ENCODE results near the gene CMTM8. TPM values are rescaled to one million over a fixed set of nuclear protein-coding genes. Genes with fewer than 3 reads are reported as not detected.

Gene CMTM8
- total and polyA plus RNA-seq, 8 donors = 1.3 to 8.1 (median 5.3) TPM; not detected in 2

DNA sequence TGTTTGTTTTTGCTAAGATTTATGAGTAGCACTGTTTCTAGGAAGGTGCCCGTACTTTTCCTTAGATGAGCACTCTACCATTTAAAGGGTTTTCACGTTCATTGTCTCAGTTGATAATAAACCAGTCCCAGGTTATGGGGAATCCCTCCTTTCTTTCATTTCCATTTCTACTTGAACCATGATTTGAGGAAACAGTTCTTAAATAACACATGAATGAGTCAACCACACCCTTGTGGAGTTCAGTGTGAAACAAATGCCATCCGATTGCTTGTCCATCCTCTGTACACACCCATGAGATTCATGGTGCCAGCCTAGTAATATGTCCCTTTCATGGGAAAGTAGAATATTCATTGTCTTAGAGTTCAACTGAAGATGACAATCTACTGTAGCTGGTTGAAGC, 23.1 kb downstream of the CMTM8 start:
- DNase-seq = no peak
- TF ChIP-seq POLR2AphosphoS5 (IDR thresholded peaks at IDR 0.05) (no peak), CTCF (IDR thresholded peaks at IDR 0.05) (no peak), POLR2A (IDR thresholded peaks at IDR 0.05) (no peak), EP300 (IDR thresholded peaks at IDR 0.05) (no peak)
- H3K9me3 ChIP-seq = no peaks in the 10 kb centered on the region
- H3K4me3 ChIP-seq = no peak overlapping the region
- no peaks in the 10 kb centered on the region for H3K4me1 ChIP-seq
- H3K27me3 ChIP-seq = no peaks in the 10 kb centered on the region
- intact Hi-C loops (cut with DNase I; ENCODE audit: low total_unique reads) = no loop called here
- 59 to 92% (median 74%) methylated on average over 3 of the region's 3 CpGs for WGBS, 5 donors
- no peaks in the 10 kb centered on the region for H3K36me3 ChIP-seq
- H3K27ac ChIP-seq = no peak overlapping the region

GRCh38 chr3:32262201-32262600, 23.7 kb downstream of the CMTM8 start:
- WGBS, 5 donors = 89 to 98% (median 95%) methylated on average over 2 of the region's 2 CpGs
- intact Hi-C loops (cut with DNase I; ENCODE audit: low total_unique reads) = no loop called here
- Histone ChIP-seq H3K4me3 (no peak overlapping the region), H3K9me3 (no peaks in the 10 kb centered on the region), H3K4me1 (no peaks in the 10 kb centered on the region), H3K27me3 (no peaks in the 10 kb centered on the region), H3K36me3 (no peaks in the 10 kb centered on the region), H3K27ac (no peak overlapping the region)
- TF ChIP-seq POLR2AphosphoS5 (IDR thresholded peaks at IDR 0.05) = no peak
- no peak for TF ChIP-seq EP300 (IDR thresholded peaks at IDR 0.05)
- no peak for TF ChIP-seq POLR2A (IDR thresholded peaks at IDR 0.05)
- no peak for TF ChIP-seq CTCF (IDR thresholded peaks at IDR 0.05)
- DNase-seq = no peak

DNA sequence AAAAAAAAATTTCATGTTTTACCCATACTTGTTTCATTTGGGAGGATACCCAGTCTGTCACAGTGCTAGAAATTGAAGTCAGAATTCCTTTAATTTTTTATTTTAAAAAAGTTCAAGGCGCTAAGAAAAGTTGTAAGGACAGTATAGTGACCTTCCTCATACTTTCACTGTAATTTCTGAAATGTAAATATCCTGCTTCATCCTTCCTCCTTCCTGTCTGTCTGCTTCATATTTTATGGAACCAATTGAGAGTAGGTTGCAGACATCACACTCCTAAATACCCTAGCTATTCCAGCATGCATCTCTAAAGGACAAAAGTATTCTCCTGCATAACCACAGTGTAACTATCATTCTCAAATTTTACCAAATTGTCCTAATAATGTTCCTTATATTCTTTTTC, 35.8 kb downstream of the CMTM8 start:
- H3K4me1 ChIP-seq = peaks cover 0 to 4% (median 0%) of the 10 kb centered on the region in 4 donors
- 89 to 100% (median 95%) methylated on average over 1 of the region's 1 CpG for WGBS, 5 donors
- no peak overlapping the region for H3K4me3 ChIP-seq
- H3K36me3 ChIP-seq = no peaks in the 10 kb centered on the region
- H3K27me3 ChIP-seq = no peaks in the 10 kb centered on the region
- no peak overlapping the region for H3K27ac ChIP-seq
- intact Hi-C loops (cut with DNase I; ENCODE audit: low total_unique reads) = no loop called here
- TF ChIP-seq CTCF (IDR thresholded peaks at IDR 0.05) = no peak
- DNase-seq = no peak
- no peaks in the 10 kb centered on the region for H3K9me3 ChIP-seq

GRCh38 chr3:32275506-32275905, 37.0 kb downstream of the CMTM8 start:
- Histone ChIP-seq H3K27ac (no peak overlapping the region), H3K27me3 (no peaks in the 10 kb centered on the region), H3K36me3 (no peaks in the 10 kb centered on the region), H3K9me3 (no peaks in the 10 kb centered on the region), H3K4me3 (no peak overlapping the region), H3K4me1 (peaks cover 0 to 4% (median 0%) of the 10 kb centered on the region in 4 donors)
- no peak for DNase-seq
- TF ChIP-seq POLR2A (IDR thresholded peaks at IDR 0.05) = no peak
- TF ChIP-seq EP300 (IDR thresholded peaks at IDR 0.05) = no peak
- no peak for TF ChIP-seq POLR2AphosphoS5 (IDR thresholded peaks at IDR 0.05)
- no peak for TF ChIP-seq CTCF (IDR thresholded peaks at IDR 0.05)
- WGBS, 5 donors = 93 to 98% (median 95%) methylated on average over 4 of the region's 4 CpGs
- intact Hi-C loops (cut with DNase I; ENCODE audit: low total_unique reads) = no loop called here
